HG02852 (cell line): Measurements from ENCODE around the gene RELN.
"Not testable (repeated sequence)": the region's sequence is repeated elsewhere in the genome, so short reads cannot be mapped to it uniquely, and the experiment has no call there.

ENCODE experiments used
- ATAC-seq: cut with Tn5 transposase; IDR thresholded peaks from one replicate; pipeline ENCODE4 v1.9.1; 2021; ENCODE audit warnings: mild to moderate bottlenecking, moderate library complexity; ENCODE audit not compliant: unreplicated experiment

The RELN gene

DNA sequence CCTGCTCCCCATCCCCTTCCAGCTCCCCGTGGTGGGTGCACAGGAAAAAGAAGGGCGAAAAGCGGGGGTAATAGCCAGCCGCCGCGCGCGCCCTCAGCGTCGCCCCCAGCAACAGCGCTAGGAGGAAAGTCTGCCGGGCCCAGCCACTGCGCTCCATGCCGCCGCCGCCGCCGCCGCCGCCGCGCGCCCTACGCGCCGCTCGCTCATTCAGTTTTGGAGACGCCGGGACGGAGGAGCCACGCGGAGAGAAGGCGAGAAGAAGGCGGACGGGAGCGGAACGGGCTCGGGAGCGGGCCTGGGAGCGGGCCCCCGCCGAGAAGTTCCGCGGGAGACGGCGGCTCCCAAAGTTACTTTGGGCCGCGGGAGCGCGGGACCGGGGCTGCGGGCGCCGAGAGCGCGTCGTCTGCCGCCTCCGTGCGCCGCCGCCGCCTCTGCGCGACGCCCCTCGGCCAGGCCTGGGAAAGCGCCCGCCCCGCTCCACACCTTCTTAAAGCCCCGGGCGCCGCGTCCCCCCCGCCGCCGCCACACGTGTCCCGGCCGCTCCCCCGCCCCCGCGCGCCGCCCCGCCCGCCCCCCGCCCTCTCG is at the start of gene RELN:
RELN (minus strand) TSS at position 459 of the 585 bp plus-strand sequence; CDS start at position 157, 302 bp downstream.
- no peak for ATAC-seq

DNA sequence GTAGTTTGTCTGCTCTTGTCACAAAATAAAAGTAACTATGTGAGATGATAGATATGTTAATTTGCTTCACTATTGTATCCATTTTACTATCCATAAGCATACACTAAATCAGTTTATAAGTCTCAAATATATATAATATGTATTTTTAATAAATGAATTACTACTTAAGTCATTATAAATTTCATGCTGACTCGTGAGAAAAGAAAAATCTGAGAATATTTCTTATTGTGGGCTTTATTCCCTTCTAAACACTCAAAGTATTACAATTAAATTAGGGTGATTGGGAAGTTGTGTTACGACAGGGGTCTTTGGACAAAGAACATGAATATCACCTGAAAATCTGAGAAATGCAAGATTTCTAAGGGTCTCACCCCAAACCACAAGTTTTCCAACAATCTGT is 48.7 kb upstream of the RELN start:
- ATAC-seq: no peak

DNA sequence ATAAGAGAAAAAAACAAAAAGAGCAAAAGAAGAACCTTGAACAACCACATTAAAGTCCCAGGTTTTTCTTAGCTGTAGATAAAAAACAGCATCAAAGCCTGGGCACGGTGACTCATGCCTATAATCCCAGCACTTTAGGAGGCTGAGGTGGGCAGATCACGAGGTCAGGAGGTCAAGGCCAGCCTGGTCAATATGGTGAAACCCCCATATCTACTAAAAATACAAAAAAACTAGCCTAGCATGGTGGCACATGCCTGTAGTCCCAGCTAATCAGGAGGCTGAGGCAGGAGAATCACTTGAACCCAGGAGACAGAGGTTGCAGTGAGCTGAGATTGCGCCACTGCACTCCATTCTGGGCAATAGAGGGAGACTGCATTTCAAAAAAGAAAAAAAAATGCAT is 47.4 kb upstream of the RELN start:
- not testable (repeated sequence) for ATAC-seq

DNA sequence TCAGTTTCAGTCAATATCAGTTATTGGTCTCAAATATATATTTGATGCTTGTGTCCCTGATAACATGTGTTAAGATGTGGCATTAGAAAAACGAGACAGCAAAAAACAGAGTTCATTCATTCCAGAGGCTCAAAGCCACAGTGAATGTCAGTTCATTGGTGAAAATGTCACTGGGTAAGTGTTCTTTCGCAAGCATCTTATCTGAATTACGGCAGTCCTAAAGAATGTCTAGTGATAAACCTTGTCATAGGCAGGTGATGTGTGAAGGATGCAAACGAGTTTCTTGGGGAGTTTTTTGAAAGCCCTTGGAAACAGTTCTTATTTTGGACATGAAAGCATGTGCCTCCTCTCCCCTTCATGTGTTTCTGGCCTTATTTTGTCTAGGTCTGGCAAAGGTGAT is 45.9 kb upstream of the RELN start:
- ATAC-seq: no peak

DNA sequence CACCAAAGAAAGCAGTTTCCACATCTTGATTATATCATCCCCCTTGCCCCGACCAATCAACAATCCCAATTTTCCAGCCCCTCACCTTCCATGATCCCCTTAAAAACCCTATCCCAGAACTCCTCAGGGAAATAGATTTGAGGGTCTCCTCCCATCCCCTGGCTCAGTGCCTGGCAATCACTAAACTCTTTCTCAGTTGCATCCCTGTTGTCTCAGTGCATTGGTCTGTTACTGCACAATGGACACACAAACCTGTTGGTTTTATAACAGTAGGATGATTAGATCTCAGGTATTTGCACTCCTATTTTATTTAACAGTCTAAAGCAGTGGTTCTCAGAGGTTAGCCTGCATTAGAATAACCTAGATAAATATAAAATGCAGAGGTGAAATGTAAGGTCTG is 45.2 kb upstream of the RELN start:
- no peak for ATAC-seq

DNA sequence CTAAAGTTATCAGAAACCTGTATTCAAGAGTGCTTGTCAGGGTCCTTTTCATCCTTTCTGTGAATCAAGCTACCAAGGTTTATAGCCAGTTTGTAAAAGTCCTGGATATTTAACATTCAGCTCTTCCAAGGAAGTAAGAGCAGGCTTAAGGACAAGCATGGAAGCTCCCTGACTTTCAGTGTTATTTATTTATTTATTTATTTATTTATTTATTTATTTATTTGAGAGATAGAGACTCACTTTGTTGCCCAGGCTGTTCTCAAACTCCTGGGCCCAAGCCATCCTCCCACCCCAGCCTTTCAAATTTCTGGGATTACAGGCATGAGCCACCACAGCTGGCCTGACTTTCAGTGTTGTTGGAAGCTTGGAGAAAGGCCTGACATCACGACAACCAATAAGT is 44.4 kb upstream of the RELN start:
- ATAC-seq: no peak

DNA sequence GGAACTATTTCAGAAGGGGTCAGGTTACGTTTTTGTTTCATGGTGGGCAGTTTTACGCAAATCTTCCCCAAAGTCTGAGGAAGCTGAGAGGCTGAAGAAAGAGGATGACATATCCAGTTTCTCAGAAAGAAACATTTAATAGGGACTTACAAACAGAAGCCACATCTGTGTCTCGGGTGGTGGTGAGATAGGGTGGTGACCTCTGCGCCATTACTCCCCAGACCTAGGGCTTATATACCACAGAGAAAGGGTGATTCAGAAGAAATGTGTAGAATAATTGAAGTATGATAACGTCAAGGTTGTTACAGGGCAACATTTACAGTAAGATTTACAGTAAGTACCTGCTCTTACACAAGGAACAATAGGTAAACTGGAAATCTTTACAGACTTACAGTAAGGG is 43.0 kb upstream of the RELN start:
- ATAC-seq: no peak

DNA sequence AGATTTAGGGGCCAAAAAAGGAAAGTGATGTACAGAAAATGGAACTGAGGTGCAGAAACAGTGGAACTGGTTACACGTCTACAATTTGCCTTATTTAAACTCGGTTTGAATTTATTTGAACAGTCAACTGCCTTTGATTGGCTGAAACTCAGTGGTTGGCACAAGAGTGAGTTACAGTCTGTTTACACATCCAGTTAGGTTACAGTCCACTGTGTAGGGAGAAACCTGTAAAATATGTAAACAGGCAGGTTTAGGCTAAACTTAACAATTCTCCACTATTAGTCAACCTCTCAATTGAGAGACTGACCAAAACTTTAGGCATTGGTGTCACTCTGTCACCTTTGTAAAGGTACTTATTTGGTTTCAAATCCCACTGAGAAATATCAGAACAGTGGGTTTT is 40.3 kb upstream of the RELN start:
- ATAC-seq: no peak

DNA sequence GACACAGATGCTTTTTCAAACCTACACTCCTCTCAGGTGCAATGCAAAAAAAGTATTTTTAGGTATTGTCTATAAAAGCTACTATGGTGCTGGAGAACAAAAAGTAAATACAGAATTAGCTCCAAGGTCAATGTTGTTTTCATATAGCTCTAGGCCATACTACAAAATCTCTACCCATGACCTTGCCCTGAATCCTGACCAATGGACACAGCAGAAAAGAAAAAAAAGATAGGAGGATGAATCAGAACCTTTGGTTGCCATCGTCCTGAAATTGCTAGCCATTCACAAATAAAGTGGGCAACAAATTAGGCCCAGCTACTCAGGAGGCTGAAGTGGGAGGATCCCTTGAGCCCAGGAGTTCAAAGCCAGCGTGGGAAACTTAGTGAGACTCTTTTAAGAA is 35.2 kb upstream of the RELN start:
- ATAC-seq: no peak

DNA sequence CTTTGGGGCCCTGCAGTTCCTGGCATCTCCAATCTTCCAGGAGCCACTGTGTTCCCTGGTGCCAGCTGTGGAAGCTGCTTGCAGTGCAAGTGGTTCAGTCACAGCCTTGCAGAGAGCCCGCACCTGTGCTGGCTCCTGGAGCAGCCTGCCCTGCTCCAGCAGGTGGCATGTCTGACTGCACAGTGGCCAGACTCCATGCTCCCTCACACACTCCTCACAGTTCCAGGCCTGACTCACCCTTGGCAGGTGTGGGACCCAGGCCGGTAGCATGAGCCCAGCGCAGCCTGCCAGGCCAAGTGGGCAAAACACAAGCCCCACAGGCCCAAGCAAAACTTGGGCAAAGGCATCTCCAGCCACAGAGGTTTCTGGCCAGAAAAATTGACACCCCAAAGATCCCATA is 33.6 kb upstream of the RELN start:
- ATAC-seq: no peak

DNA sequence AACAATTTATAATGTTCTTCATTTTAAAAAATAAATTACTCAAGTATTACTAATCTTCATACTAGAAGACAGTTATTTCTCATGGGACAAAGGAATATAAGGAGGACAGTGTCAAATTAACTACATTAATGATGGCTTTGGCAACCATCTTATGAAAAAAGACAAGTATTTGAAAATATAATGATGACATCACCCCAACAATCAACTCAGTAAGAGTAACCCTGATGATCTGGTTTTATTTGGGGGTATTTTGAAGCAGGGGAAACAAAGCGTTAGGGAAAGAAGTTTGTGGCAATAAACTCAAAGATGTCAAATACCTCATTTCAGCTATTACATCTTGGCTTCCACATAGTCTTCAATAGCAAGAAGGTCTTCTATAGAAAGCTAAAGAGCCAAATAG is 29.0 kb upstream of the RELN start:
- ATAC-seq: no peak

DNA sequence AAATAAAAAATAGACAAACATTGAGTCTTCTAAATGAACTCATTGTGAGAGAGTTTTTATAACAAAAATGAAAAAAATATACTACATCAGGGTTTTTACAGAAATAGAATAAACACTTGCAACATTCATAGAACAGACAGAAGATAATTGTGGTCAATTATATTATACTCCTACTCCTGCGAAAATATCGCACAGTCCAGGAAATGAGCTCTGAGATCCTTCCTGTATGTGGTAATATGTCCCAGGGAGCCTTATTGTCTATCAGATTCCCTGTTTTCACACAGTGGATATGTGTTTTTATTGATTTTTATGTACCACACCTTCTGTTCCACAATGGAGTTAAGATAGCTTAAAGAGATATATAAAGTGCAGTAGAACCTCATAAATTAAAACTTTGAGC is 27.5 kb upstream of the RELN start:
- no peak for ATAC-seq

DNA sequence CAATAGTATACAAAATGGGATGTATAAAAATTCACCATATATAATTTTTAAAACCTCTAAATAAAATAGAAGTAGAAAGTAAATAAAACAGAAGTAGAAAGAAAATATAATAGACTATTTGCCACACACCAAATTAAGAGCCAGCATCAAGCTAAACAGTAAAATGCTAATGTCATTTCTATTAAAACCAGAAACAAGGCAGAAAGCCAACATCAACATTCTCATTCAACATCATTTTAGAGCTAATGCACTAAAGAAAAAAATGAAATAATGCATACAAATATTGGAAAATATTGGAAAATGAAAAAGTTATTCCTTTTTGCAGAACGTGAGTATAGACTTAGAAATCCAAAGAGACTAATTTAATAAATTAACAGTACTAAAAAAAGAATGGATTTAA is 23.4 kb upstream of the RELN start:
- no peak for ATAC-seq

DNA sequence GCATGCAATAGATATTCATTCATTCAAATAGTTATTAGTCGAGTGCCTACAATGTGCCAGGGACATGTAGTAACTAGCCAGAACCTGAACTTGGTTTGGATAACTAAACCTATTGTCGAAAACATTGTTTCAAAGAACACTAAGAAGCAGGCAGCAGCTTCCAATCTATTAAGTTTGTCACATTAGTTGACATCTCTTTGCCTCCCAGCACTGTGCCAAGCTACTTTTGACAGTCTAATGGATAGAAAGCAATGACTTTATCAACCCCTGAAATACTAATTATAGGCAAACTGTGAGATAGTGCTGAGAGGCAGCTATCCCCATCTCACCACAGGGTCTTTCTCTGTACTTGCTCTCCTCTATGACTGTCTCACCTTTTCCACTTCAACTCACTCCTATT is 22.4 kb upstream of the RELN start:
- no peak for ATAC-seq

DNA sequence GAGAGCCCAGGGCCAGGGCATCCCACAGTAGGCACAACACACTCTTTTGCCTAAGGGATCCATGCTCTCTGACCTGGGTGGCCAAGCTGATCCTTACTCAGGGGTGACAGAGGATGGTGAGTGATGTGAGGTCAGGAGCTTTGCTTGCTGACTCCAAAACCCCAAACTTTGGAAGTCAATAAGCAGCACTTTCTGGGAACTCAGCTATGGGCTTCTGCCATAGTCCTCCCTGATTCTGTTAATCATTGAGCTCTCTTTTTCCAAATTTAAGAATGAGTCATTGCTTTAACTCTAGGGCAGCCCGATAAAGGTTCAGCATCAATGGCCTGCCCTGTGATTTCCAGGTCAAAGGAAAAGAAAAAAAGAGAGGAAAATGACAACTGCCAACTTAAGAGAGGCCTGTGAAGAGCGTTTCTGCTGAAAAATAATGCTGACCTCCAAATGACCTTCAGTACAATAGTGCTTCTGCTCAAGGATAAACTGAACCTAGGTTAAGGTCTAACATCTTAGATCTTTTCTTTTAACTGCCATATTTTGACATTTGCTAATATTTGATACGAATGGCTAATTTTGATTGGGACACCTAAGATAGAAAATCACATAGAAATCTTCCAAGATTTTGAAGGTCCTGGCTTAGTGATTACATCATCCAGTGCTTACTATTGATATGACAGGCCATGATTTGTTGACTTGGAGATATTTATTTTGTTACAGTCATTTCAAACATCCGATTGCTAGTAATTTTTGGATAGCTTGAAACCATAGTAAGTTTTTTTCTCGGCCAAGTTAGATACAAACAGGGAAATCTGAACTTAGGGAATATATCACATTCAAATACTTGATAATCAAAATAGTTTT is 20.8 kb upstream of the RELN start:
- no peak for ATAC-seq

DNA sequence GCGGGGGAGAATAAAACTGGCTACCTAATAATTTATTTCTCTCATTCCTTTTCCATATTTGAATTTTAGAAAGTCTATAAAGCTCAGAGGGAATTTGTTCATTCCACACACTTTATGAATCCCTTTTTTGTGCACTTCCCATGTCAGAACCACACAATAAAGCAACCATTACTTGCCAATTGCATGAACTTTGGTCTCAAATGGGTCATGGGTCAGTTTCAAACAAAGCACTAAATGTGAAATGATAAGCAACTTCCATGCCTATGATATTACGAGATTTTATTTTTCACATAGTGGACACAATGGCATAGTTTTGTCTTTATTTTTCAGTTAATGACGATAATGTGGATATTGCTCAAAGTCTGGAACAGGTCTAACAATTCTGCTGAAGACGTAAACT is 18.6 kb upstream of the RELN start:
- ATAC-seq: no peak

DNA sequence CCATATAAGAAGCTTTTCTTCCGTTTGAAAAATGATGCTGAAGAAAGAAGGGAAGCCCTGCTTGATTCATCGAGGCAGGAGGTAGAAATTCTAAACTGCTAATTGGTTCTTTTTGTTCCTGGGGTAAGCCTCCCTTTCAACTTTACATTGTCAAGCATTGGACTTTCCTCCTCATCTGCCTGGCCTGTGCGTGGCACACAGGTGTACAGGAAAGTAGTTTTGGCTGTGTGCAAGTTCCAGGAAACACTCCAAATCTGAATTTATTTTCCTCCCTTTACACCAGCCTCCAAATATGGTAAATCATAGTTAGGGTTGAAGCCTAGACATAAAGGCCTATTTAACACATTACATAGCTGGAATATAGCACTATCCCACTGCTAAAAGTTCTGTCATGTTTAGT is 18.2 kb upstream of the RELN start:
- ATAC-seq: no peak

DNA sequence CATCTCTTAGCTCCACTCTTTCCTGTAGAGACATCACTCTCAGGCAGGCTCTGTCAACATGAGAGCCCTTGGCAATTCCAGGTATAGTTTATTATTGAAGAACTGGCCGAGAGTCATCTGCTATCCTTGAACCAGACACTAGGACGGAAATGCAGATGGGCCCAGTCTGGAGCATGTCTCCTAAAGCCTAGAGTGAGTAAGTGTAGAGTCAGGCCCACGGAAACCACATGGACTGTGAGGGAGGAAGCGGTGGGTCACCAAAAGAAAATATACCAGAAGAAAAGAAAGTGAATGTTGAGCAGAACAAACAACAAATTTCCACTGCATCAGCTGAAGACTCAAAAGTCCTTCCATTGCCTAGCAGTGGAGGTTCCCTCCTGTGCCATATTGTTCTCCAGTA is 15.7 kb upstream of the RELN start:
- no peak for ATAC-seq

DNA sequence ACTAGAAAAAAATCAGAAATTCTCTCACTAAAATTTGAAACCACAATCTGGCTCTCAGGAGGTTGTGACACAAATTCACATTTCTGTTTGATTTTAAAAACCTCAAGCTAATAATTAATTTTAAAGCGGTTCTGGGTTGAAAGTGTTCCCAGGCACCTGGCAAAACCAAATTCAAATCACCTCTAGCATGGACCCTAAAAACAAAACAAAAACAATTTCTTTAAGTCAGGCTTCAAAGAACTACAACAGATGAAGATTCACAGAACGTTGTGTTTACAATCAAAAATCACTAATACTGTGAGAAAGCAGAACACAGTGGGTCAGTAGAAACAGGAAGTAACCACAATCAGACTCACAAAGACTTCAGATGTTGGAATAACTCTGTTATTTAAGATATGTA is 7.2 kb upstream of the RELN start:
- no peak for ATAC-seq

DNA sequence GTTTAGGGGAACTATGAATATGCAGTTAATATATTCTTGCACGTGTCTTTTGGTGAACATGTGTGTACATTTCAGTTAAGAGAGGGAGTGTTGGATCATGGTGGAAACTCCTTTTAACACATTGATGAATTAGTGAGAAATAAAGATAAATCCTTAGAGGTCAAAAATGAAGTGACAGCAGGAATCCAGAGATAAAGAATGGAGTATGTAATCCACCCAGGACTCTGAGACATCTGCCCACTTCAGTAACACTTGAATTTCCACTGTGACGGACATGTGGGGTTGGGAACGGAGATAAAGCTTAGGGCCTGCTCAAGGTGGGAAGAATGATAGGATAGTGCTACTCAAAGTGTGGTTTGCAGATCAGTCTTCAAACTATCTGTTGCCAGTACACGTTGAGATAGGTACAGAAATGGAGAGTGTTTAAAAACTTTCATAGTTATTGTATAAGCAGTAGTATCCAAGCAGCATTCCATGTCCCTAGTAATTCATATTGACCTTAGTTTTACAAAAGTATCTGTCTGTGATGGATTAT is 6.6 kb upstream of the RELN start:
- ATAC-seq: no peak

DNA sequence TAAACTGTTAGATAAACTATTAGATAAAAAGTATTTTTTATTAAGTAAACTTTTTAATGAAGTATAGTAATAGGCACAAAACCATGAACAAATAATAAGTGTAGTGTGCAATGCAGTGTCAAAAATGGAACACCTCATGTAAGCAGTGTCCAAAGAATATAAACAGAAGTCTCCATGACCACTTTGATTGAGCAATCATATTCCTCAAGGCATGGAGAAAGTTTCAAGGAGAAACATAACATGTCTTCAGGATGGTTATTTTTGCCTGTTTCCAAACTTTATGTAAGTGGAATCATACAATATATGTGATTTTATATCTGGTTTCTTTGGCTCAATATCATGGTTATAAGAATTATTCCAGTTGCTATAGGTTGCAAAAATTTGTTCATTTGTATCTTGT is 6.1 kb upstream of the RELN start:
- no peak for ATAC-seq

DNA sequence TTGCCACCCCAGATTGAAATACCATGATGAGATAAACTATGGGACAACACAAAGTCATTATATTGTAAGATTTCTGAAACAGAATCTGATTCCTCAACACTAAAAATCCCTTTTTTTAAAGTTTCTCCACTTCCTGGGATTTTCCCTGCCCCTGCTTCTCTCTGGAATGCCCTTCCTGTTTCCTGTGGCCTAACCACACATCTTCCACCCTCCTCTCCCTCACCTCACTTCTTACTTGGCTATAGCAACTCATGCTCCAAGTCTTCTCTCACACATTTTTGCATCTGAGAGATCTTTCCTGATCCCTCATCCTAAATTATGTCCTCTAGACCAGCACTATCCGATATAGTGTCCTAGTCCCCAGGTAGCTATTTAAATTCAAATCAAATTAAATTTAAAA is 4.1 kb upstream of the RELN start:
- ATAC-seq: no peak

DNA sequence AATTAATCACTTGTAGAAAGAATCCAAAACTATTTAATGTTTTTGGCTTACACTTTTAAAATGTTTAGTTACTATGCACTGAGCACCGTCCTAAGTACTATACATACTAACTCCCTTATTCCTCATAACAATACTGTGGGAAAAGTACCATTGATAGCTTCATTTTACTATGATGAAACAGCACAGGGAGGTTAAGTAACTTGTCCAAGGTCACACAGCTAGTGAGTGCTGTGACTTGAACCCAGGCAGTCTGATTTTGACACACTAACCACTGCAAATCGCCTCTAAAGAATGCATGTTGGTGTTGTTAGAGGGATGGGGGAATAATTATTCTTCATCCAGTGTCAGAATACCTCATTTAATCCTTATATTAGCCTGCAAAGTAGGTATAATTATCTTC is 1.9 kb upstream of the RELN start:
- no peak for ATAC-seq
